Spleen (tissue), 7 donors: ENCODE data around the gene SUSD2.

Experiments used
- CTCF ChIP-seq, 11 experiments: fragments of 200-600 bp in 7 of 11; fragments of 450-650 bp in 4 of 11; sonication (generic) in 4 of 11; IDR thresholded peaks in 8 of 11; conservative IDR thresholded peaks in 3 of 11; 1 replicate in 7 of 11; 2 replicates in 4 of 11; pipeline versions ENCODE4 v1.4.0 to v1.8.0; 2016 to 2021; ENCODE audit warnings: antibody characterized with exemption in 11 of 11, inconsistent platforms in 4 of 11, mild to moderate bottlenecking in 1 of 11
- POLR2A ChIP-seq, 3 donors: fragments of 450-650 bp; IDR thresholded peaks; one replicate each; pipeline ENCODE4 v1.5.1; 2017; ENCODE audit warnings: antibody characterized with exemption in 3 of 3, mild to moderate bottlenecking in 1 of 3
- donor health status: DM: no; HTN: no; CAD: no; lungs with moderate emphysema.
- donor health status: DM: no; HTN: no; CAD: no.
- donor health status: DM: no; HTN: no; CAD: no.

GRCh38 chr22:24191381-24191841 is 10.1 kb downstream of the SUSD2 start:
- TF ChIP-seq CTCF (IDR thresholded peaks at IDR 0.05 in 8 of 11, conservative IDR thresholded peaks at IDR 0.05 in 3 of 11), result no peak
- no peak for TF ChIP-seq POLR2A (IDR thresholded peaks at IDR 0.05)
